ENCODE data around the gene UBR7. TPM values are rescaled to one million over a fixed set of nuclear protein-coding genes. Genes with fewer than 3 reads are reported as not detected.

UBR7 gene
- total RNA-seq, 2 donors from 2014 or later = 35.4 to 75.8 TPM

GRCh38 chr14:93184391-93185348 lies 22.4 kb upstream of the UBR7 start, which contains the start of the genes LYSET and MOAP1:
LYSET (plus strand) TSS chr14:93185317; CDS start chr14:93185406, 89 bp downstream.
MOAP1 (minus strand) TSS chr14:93184897; CDS start chr14:93184242, 655 bp downstream.
- ATAC-seq = peak; percentile 90 to 93
- peak within 1 kb of the TSS; percentile 90 to 97 for H3K27ac Mint-ChIP-seq
- DNase-seq (ENCODE audit: low spot score in 2 of 2) = peak; percentile 83 to 92
- H3K9me3 Mint-ChIP-seq = no peaks in the 10 kb centered on the region
- H3K36me3 Mint-ChIP-seq = peaks cover 18 to 19% of the 10 kb centered on the region in 2 donors

- H3K27ac Mint-ChIP-seq = peak overlapping the region; percentile 90 to 97
- DNase-seq (ENCODE audit: low spot score in 2 of 2) = no peak
- no peak for ATAC-seq
- H3K36me3 Mint-ChIP-seq = peaks cover 18 to 19% of the 10 kb centered on the region in 2 donors
- no peaks in the 10 kb centered on the region for H3K9me3 Mint-ChIP-seq
Observed at GRCh38 chr14:93185349-93185720, 21.7 kb upstream of the UBR7 start.

GRCh38 chr14:93186466-93186865 lies 20.6 kb upstream of the UBR7 start:
- ATAC-seq = no peak
- Mint-ChIP-seq H3K36me3 (peaks cover 18 to 19% of the 10 kb centered on the region in 2 donors), H3K27ac (peak overlapping the region in 1 of 2 donors; percentile 90), H3K9me3 (no peaks in the 10 kb centered on the region)
- DNase-seq (ENCODE audit: low spot score in 2 of 2) = no peak

GRCh38 chr14:93186956-93187355 lies 20.1 kb upstream of the UBR7 start:
- H3K36me3 Mint-ChIP-seq = peaks cover 14 to 15% of the 10 kb centered on the region in 2 donors
- no peak for DNase-seq (ENCODE audit: low spot score in 2 of 2)
- ATAC-seq = no peak
- no peak overlapping the region for H3K27ac Mint-ChIP-seq
- no peaks in the 10 kb centered on the region for H3K9me3 Mint-ChIP-seq

GRCh38 chr14:93195316-93195999 lies 11.6 kb upstream of the UBR7 start:
- DNase-seq (ENCODE audit: low spot score in 2 of 2) = no peak
- ATAC-seq = no peak
- Mint-ChIP-seq H3K36me3 (no peaks in the 10 kb centered on the region), H3K9me3 (no peaks in the 10 kb centered on the region), H3K27ac (peak overlapping the region in 1 of 2 donors; percentile 94)

GRCh38 chr14:93199031-93199430 lies 8.0 kb upstream of the UBR7 start:
- H3K36me3 Mint-ChIP-seq = no peaks in the 10 kb centered on the region
- ATAC-seq (no peak), DNase-seq (ENCODE audit: low spot score in 2 of 2) (no peak)
- H3K27ac Mint-ChIP-seq = no peak overlapping the region
- H3K9me3 Mint-ChIP-seq = no peaks in the 10 kb centered on the region

GRCh38 chr14:93200553-93200952 lies 6.5 kb upstream of the UBR7 start:
- H3K36me3 Mint-ChIP-seq = peaks cover 0 to 5% of the 10 kb centered on the region in 2 donors
- no peak for DNase-seq (ENCODE audit: low spot score in 2 of 2)
- ATAC-seq = no peak
- no peaks in the 10 kb centered on the region for H3K9me3 Mint-ChIP-seq
- H3K27ac Mint-ChIP-seq = no peak overlapping the region

GRCh38 chr14:93201155-93201704 lies 5.8 kb upstream of the UBR7 start:
- DNase-seq (ENCODE audit: low spot score in 2 of 2) = no peak
- ATAC-seq = no peak

GRCh38 chr14:93207468-93208308 lies 632 bp downstream of the UBR7 start:
- Mint-ChIP-seq H3K36me3 (peaks cover 8 to 26% of the 10 kb centered on the region in 2 donors), H3K27ac (peak overlapping the region; percentile 38 to 92), H3K9me3 (no peaks in the 10 kb centered on the region)
- DNase-seq (ENCODE audit: low spot score in 2 of 2) = peak in 1 of 2 donors; percentile 21
- peak; percentile 45 to 47 for ATAC-seq

More at GRCh38 chr14:93201155-93201704, 5.8 kb upstream of the UBR7 start:
- H3K36me3 Mint-ChIP-seq = peaks cover 0 to 11% of the 10 kb centered on the region in 2 donors
- H3K27ac Mint-ChIP-seq = no peak overlapping the region
- H3K9me3 Mint-ChIP-seq = no peaks in the 10 kb centered on the region

GRCh38 chr14:93212432-93212831 lies 5.4 kb downstream of the UBR7 start:
- Mint-ChIP-seq H3K9me3 (no peaks in the 10 kb centered on the region), H3K36me3 (peaks cover 5 to 15% of the 10 kb centered on the region in 2 donors), H3K27ac (no peak overlapping the region)
- no peak for DNase-seq (ENCODE audit: low spot score in 2 of 2)
- ATAC-seq = no peak

GRCh38 chr14:93214598-93214997 lies 7.5 kb downstream of the UBR7 start:
- ATAC-seq (no peak), DNase-seq (ENCODE audit: low spot score in 2 of 2) (no peak)
- Mint-ChIP-seq H3K27ac (no peak overlapping the region), H3K9me3 (no peaks in the 10 kb centered on the region), H3K36me3 (peaks cover 11% of the 10 kb centered on the region in 2 donors)

GRCh38 chr14:93219103-93219726 lies 12.2 kb downstream of the UBR7 start:
- H3K9me3 Mint-ChIP-seq = no peaks in the 10 kb centered on the region
- ATAC-seq = peak; percentile 50 to 73
- DNase-seq (ENCODE audit: low spot score in 2 of 2) = no peak
- H3K36me3 Mint-ChIP-seq = peaks cover 27 to 28% of the 10 kb centered on the region in 2 donors
- no peak overlapping the region for H3K27ac Mint-ChIP-seq

- no peaks in the 10 kb centered on the region for H3K9me3 Mint-ChIP-seq
- peaks cover 27% of the 10 kb centered on the region in 2 donors for H3K36me3 Mint-ChIP-seq
- ATAC-seq (no peak), DNase-seq (ENCODE audit: low spot score in 2 of 2) (no peak)
- H3K27ac Mint-ChIP-seq = no peak overlapping the region
Observed at GRCh38 chr14:93220509-93220908, 13.5 kb downstream of the UBR7 start.

GRCh38 chr14:93223565-93223964 lies 16.5 kb downstream of the UBR7 start:
- ATAC-seq = no peak
- peaks cover 32 to 36% of the 10 kb centered on the region in 2 donors for H3K36me3 Mint-ChIP-seq
- H3K27ac Mint-ChIP-seq = no peak overlapping the region
- no peak for DNase-seq (ENCODE audit: low spot score in 2 of 2)
- H3K9me3 Mint-ChIP-seq = no peaks in the 10 kb centered on the region

GRCh38 chr14:93228550-93228949 lies 21.5 kb downstream of the UBR7 start:
- Mint-ChIP-seq H3K36me3 (peaks cover 12 to 25% of the 10 kb centered on the region in 2 donors), H3K27ac (no peak overlapping the region), H3K9me3 (no peaks in the 10 kb centered on the region)
- ATAC-seq (no peak), DNase-seq (ENCODE audit: low spot score in 2 of 2) (no peak)

- ATAC-seq (peak in 1 of 2 donors; percentile 19), DNase-seq (ENCODE audit: low spot score in 2 of 2) (no peak)
- Mint-ChIP-seq H3K9me3 (no peaks in the 10 kb centered on the region), H3K36me3 (peaks cover 12 to 19% of the 10 kb centered on the region in 2 donors), H3K27ac (peak overlapping the region in 1 of 2 donors; percentile 52)
Observed at GRCh38 chr14:93230539-93230938, 23.5 kb downstream of the UBR7 start.
